H54 (cell line): Measurements from ENCODE around the gene CISD1.

Experiments
- DNase-seq: peaks from one replicate; pipeline ENCODE4 v3.0.0; 2011; ENCODE audit warnings: low spot score, mixed read lengths; ENCODE audit not compliant: insufficient read length
- FAIRE-seq: peaks from 3 replicates; lab custom pipeline; 2011; peaks lifted over from hg19 to GRCh38; lab: Jason Lieb, UNC
- POLR2A ChIP-seq: IDR thresholded peaks from 2 replicates; pipeline ENCODE4 v1.6.1; 2011; ENCODE audit warnings: low read depth, mild to moderate bottlenecking, low read length

Gene CISD1

GRCh38 chr10:58311026-58311425 lies 42.1 kb downstream of the CISD1 start:
- no peak for FAIRE-seq
- no peak for DNase-seq
- no peak for TF ChIP-seq POLR2A

GRCh38 chr10:58316874-58317273 lies 47.9 kb downstream of the CISD1 start:
- FAIRE-seq = no peak
- no peak for TF ChIP-seq POLR2A
- DNase-seq = no peak

DNA sequence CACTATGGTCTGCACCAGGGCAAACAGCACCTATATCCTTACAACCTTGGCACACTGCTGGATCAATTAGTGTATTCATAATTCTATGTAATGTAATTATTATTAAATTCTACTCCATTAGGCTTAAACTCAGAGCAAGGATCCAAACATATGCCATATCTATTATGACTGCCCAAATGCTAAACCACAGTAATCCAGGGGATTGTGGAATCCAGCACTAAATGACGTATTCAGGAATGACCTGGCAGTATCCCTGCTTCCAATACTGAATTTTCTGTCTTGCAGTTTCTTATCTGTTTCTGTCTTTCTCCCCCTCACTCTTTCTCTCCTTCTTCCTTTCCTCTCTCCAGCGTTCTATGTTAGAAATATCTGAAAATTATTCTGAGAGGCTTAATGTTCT lies 49.4 kb downstream of the CISD1 start:
- DNase-seq (no peak), FAIRE-seq (peak; percentile 27)
- TF ChIP-seq POLR2A = no peak

DNA sequence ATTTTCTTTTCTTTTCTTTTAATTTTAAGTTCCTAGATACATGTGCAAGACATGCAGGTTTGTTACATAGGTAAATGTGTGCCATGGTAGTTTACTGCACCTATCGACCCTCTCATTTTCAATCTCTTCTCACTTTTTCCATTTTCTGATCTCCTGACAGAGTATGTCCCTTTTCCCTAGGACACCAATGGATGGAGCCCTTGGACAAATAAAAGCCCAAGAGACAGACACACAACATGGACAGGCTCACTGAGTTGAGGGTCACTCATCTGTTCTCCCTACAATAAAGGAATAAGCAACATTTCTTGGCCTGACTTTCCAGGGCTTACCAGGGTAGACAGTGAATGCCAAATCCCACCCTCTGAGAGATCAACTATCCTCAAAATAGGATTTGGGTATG lies 50.6 kb downstream of the CISD1 start:
- DNase-seq = no peak
- FAIRE-seq = no peak
- no peak for TF ChIP-seq POLR2A

- TF ChIP-seq POLR2A = no peak
- DNase-seq = no peak
- FAIRE-seq = peak; percentile 61
These were observed 51.5 kb downstream of the CISD1 start for GRCh38 chr10:58320351-58321049.

- TF ChIP-seq POLR2A = no peak
- no peak for DNase-seq
- FAIRE-seq = no peak
These were observed 53.3 kb downstream of the CISD1 start for GRCh38 chr10:58322072-58322834.

GRCh38 chr10:58322835-58323209 lies 53.9 kb downstream of the CISD1 start:
- FAIRE-seq (no peak), DNase-seq (no peak)
- no peak for TF ChIP-seq POLR2A

- FAIRE-seq (no peak), DNase-seq (no peak)
- no peak for TF ChIP-seq POLR2A
These were observed 58.0 kb downstream of the CISD1 start for GRCh38 chr10:58326967-58327381.

DNA sequence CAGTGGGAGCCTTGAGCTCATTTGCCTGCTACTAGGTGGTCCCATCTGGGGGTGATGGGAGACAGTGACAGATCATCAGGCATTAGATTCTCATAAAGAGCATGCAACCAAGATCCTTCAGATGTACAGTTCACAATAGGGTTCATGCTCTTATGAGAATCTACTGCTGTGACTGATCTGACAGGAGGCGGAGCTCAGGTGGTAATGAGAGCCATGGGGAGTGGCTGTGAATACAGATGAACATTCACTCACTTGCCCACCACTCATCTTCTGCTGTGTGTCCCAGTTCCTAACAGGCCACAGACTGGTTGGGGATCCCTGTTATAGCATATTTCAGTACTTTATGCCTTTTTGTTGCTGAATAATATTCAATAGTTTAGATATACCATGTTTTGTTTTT lies 59.3 kb downstream of the CISD1 start:
- TF ChIP-seq POLR2A = no peak
- FAIRE-seq = no peak
- no peak for DNase-seq

- FAIRE-seq (no peak), DNase-seq (no peak)
- no peak for TF ChIP-seq POLR2A
These were observed 61.5 kb downstream of the CISD1 start for GRCh38 chr10:58330431-58330830.

DNA sequence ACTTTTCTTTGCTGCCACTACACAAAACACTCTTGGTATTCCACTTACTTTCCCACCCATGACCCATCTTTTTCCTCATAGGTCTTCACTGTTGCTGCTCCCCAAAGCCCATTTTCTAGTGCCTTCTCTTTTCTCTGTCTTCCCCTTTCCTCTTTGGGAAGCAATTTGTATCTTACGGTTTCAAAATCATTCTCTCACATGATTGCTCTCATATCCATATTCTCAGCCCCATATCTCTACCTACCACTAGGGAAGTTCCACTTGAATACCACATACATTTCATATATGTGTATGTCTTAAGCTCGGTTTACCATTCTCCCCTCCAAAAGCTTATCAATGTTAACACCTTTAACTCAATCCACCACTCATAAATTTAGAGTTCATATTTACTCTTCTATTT lies 62.7 kb downstream of the CISD1 start:
- FAIRE-seq (no peak), DNase-seq (no peak)
- TF ChIP-seq POLR2A = no peak

DNA sequence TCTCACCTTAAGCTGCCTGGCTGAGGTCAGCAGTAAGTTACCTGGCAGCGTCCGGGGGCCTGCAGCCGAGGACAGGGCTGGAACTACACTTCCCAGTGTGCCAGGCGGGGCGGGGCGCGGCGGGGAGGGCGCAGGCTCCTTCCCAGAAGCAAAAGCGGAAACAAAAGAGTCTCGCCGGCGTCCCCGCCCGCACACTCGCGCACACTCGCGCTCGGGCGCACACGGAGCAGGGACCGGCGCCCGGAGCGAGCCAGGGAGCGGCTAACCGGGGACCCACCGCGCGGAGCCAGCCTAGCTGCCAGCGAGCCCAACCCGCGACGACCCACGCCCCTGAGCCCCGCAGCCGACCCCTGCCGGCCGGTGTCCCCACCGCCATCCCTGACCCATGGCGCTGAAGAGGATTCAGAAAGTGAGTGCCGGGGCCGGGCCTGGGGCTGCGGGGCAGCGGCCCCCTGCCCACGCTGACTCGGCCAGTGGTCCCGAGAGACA lies 65.9 kb downstream of the CISD1 start, which contains the start of gene UBE2D1:
Gene UBE2D1 (plus strand): TSS at position 190 of the 489 bp plus-strand sequence. CDS start 196 bp downstream, at position 386.
- DNase-seq (peak; percentile 84), FAIRE-seq (peak; percentile 75)
- TF ChIP-seq POLR2A = peak; percentile 99

DNA sequence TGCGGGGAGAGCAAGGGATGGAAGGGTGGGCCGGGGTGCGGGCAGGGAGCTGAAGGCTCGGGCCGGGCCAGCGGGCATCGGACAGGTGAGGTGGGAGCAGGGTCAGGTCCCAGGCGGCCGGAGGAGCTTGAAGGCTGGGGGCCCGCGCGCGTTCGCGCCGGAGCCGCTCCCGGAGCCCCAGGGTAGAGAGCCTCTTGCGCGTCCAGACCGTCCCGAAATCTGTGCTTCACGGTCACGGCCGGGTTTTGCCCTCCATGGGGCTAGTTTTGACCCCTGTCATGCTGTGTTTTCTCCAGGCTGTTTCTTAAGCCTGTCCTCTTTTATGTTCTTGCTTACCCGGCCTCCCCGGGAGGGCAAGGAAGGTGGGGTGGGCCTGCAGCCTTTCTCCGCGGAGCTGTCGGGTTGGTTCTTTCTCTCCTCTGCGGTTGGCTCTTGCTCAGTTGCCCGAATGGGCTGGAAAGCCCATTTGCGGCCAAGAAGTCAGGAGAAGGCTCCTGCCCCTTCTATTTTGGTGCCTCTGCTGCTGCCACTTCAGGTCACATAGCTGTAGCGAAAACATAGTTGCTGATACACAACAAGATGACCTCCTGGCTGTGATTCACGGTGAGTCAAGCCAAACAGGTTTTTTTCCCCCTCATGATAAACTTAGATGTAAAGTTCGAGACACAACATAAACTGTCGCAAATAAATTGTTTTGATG lies 66.5 kb downstream of the CISD1 start:
- TF ChIP-seq POLR2A = no peak
- FAIRE-seq = peak; percentile 100
- peak; percentile 40 for DNase-seq

DNA sequence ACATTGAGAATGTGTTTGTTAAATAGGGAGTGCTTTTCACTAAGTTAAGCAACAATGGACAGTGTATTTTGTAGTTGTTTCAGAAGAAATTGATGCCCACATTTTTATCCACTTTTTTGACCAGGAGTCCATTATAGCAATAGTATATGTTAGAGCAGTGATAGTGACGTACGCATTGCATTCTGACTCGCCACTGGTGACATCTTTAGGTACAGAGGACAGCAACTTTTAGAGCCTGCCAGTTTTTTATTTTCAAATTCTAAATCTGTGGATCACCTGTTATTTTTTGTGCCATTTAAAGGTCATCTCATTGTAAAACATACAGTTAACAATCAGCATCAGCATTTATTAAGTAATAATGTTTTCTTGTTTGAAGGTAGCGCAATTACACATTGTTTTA lies 67.3 kb downstream of the CISD1 start:
- DNase-seq (no peak), FAIRE-seq (no peak)
- no peak for TF ChIP-seq POLR2A
